Esophagus (tissue), 2 donors: Measurements from ENCODE around the gene AKNA. TPM values are rescaled to one million over a fixed set of nuclear protein-coding genes. Genes with fewer than 3 reads are reported as not detected.
"Not testable (repeated sequence)": the region's sequence is repeated elsewhere in the genome, so short reads cannot be mapped to it uniquely, and the experiment has no call there.

ENCODE experiments used
- H3K27ac ChIP-seq, 2 donors: one replicate each; pipeline ENCODE4 v1.5.1; 2013; ENCODE audit warnings: low read depth in 2 of 2, mild to moderate bottlenecking in 2 of 2, inconsistent platforms in 1 of 2, low read length in 1 of 2, moderate library complexity in 1 of 2
- H3K27me3 ChIP-seq, 2 donors: one replicate each; pipeline ENCODE4 v1.6.1; 2013; ENCODE audit warnings: low read length in 2 of 2, control low read depth in 1 of 2, mild to moderate bottlenecking in 1 of 2; ENCODE audit not compliant: insufficient read depth in 2 of 2, control insufficient read depth in 1 of 2
- H3K36me3 ChIP-seq, 2 donors: one replicate each; pipeline ENCODE4 v1.6.1; 2013; ENCODE audit warnings: low read length in 1 of 2; ENCODE audit not compliant: control insufficient read depth in 2 of 2, insufficient read depth in 2 of 2
- H3K4me1 ChIP-seq, 2 donors: one replicate each; pipeline ENCODE4 v1.6.1; 2013; ENCODE audit warnings: low read length in 1 of 2; ENCODE audit not compliant: control insufficient read depth in 2 of 2, insufficient read depth in 2 of 2
- H3K4me3 ChIP-seq, 2 donors: one replicate each; pipeline ENCODE4 v1.5.1; 2013; ENCODE audit warnings: low read length in 2 of 2, mild to moderate bottlenecking in 2 of 2, low read depth in 1 of 2, moderate library complexity in 1 of 2
- H3K9me3 ChIP-seq, 2 donors: one replicate each; pipeline ENCODE4 v1.6.1; 2013; ENCODE audit warnings: mild to moderate bottlenecking in 2 of 2, low read depth in 1 of 2, low read length in 1 of 2, moderate library complexity in 1 of 2; ENCODE audit not compliant: control insufficient read depth in 2 of 2, insufficient read depth in 1 of 2
- WGBS, 2 donors: extraction: QIAGEN DNeasy Blood & Tissue Kit; methylation state at CpG; one replicate each; pipeline ENCODE4 v1.1.7; 2013; 5-methylcytosine and 5-hydroxymethylcytosine counted together
- polyA plus RNA-seq, 2 donors: library from polyadenylated mRNA; stranded (reverse); fragments of 200-250 nt; gene quantifications; one replicate each; pipeline ENCODE4 v1.2.3, GENCODE V29; 2013
- donor health status: healthy with polysubstance abuse.
- donor health status: Bipolar disorder and iron deficiency.

The AKNA gene
- polyA plus RNA-seq, 2 donors: 5.8 to 8.3 TPM

DNA sequence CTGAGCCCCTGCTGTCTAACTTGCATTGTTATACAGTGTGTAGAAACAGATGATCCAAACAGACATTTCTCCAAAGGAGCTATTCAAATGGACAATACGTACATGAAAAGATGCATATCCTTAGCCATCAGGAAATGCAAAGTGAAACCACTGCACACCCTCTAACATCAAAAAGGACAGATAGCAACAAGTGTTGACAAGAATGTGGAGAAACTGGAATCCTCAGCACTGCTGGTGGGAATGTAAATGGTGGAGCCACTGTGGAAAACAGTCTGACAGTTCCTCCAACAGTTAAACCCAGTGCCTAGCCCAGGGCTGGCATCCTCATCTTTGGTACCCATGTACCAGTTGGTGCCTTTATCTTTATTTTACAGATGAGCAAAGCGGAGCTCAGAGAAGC, 49.6 kb downstream of the AKNA start:
- Histone ChIP-seq H3K4me3 (no peak overlapping the region), H3K36me3 (peaks cover 6 to 32% of the 10 kb centered on the region in 2 donors), H3K27ac (no peak overlapping the region), H3K9me3 (no peaks in the 10 kb centered on the region), H3K4me1 (no peaks in the 10 kb centered on the region), H3K27me3 (no peaks in the 10 kb centered on the region)
- WGBS, 2 donors: 88 to 98% methylated on average over 2 of the region's 2 CpGs

DNA sequence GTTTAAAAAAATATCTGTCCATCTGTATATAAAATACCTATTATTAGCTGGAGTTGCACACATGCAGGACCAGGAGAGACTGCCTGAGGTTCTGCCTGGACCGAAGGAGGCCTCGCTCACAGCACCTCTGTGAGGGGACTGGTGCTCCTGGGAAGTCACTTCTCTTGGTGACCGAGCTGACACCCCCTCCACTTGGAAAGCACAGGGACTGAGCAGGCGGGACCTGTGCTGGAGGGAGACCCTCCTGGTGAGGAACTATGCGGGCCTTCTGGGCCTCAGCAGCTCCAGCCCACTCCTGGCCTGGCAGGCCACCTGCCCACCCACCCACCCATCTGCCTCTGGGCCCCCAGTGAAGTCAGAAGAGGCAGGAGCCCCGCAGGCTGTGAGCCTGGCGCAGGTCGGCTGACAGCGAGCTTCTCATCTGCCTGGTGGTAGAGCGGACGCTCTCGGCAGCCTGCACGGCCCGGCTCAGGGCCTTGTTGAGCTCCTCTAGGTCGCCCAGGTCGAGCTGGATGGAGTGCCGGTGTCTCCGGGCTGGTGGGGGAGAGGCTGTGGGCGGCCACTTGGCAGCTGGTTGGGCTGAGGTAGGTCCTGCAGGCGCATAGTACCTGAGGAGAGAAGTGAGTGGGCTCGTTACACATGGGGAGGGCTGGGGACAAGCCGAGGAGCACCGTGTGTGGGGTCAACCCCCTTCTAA, 50.9 kb downstream of the AKNA start:
- no peak overlapping the region for H3K27ac ChIP-seq
- WGBS, 2 donors: 92 to 93% methylated on average over 23 of the region's 23 CpGs
- no peaks in the 10 kb centered on the region for H3K27me3 ChIP-seq
- peaks cover under 1 to 27% of the 10 kb centered on the region in 2 donors for H3K36me3 ChIP-seq
- no peak overlapping the region for H3K4me3 ChIP-seq
- H3K9me3 ChIP-seq: no peaks in the 10 kb centered on the region
- no peaks in the 10 kb centered on the region for H3K4me1 ChIP-seq

DNA sequence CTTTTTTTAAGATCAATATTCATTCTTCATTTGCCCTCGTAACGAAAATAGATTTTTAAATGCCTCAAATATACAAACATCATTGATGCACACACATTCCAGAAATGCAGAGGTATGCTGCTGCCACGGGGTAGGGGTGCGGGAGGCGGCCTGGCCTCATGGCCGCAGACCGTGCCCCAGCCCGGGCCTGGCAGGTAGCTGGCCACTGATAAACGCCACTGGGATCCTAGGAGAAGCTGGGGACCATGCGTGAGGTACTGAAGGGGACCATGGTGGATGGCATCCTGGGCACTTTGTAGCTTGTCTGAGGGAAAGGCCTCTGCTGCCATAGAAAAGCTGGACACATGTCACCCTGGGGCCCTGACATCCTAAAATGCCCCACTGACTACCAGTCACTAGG, 51.6 kb downstream of the AKNA start:
- Histone ChIP-seq H3K4me3 (no peak overlapping the region), H3K9me3 (no peaks in the 10 kb centered on the region), H3K27ac (no peak overlapping the region), H3K4me1 (no peaks in the 10 kb centered on the region), H3K36me3 (peaks cover 0 to 20% of the 10 kb centered on the region in 2 donors), H3K27me3 (no peaks in the 10 kb centered on the region)
- WGBS, 2 donors: 78 to 82% methylated on average over 10 of the region's 10 CpGs

DNA sequence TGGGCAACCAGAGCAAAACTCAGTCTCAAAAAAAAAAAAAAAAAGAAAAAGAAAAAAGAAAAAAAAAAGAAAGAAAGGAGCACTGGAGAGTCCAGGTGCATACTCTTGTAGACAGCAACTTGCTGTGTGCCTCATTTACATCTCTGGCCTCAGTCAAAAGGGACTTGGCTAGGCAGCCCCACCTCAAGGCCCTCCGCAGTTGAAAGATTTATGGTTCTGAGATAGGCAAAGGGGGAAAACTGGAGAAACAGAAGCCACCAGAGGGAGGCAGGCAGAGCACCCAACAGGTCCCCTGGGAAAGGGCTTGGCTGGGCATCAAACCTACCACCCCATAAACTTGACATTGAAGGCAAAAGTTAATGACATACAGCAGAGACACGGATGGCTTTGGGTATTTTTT, 52.0 kb downstream of the AKNA start:
- Histone ChIP-seq H3K27ac (no peak overlapping the region), H3K27me3 (no peaks in the 10 kb centered on the region), H3K9me3 (no peaks in the 10 kb centered on the region), H3K4me3 (no peak overlapping the region), H3K36me3 (peaks cover 0 to 19% of the 10 kb centered on the region in 2 donors), H3K4me1 (no peaks in the 10 kb centered on the region)
- 63 to 74% methylated on average over 2 of the region's 2 CpGs for WGBS, 2 donors

DNA sequence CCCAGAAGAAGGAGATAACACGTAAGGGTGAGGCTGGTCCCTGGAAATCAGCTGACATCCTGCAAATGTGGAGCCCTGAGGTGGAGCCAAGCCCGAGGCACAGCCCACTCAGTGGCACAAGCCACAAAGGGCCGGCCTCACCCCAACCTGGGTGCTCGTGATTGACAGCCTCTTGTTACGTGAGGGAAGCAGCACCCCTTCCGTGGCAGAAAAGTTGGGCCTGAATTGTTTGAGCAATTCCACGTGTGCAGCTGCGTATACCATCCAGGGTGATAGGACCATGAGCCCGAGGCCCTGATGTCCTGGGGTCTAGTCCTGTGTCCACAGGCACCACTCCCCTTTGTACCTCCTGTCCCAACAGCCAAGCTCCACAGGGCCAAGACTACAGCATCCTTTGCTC, 53.3 kb downstream of the AKNA start:
- Histone ChIP-seq H3K27ac (no peak overlapping the region), H3K4me3 (no peak overlapping the region), H3K9me3 (no peaks in the 10 kb centered on the region), H3K4me1 (no peaks in the 10 kb centered on the region), H3K36me3 (peaks cover 0 to 12% of the 10 kb centered on the region in 2 donors), H3K27me3 (no peaks in the 10 kb centered on the region)
- WGBS, 2 donors: 90 to 92% methylated on average over 8 to 9 of the region's 9 CpGs

DNA sequence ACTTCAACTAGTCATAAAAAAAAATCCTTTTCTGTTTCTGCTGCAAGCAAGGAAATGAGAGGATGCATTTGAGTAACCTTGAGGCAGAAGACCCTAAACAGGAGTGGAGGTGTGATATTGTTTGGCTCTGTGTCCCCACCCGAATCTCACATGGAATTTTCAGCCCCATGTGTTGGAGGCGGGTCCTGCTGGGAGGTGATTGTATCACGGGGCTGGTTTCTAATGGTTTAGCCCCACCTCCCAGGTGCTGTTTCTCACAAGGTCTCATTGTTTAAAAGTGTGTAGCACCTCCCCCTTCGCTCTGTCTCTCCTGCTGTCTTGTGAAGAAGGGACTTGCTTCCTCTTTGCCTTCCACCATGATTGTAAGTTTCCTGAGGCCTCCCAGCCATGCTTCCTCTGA, 54.1 kb downstream of the AKNA start:
- not testable (repeated sequence) for H3K27me3 ChIP-seq, H3K4me3 ChIP-seq, H3K4me1 ChIP-seq, H3K27ac ChIP-seq, H3K9me3 ChIP-seq
- WGBS, 2 donors: 78 to 87% methylated on average over 2 to 3 of the region's 4 CpGs
- H3K36me3 ChIP-seq: peaks cover 0 to 12% of the 10 kb centered on the region in 2 donors

DNA sequence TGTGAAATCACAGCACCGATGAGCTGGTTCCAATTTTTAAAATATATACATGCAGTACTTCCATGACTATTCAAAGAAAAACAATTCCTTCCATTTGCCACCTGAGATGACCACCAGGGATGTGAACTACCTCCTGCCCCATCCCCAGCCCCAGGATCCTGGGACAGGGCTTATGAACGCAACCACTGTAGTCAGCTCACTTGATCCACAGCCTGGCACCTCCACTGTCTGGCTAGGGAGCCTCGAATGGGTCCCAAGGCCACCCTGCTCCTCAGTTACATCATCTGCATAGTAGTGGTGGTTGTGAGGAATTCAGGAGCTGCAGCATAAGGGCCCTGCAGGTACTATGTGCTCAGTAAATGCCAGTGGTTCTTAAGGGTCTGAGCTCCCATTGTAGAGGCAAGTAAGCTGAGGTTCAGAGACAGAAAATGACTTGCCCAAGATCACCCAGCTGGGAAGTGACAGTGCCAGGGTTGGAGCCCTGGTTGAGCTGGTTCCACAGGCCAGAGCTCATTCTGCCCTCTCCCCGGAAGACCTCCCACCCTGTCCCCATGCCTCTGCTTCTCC, 55.2 kb downstream of the AKNA start:
- 73 to 74% methylated on average over 3 to 4 of the region's 4 CpGs for WGBS, 2 donors
- not testable (repeated sequence) for H3K4me1 ChIP-seq, H3K27ac ChIP-seq, H3K9me3 ChIP-seq, H3K4me3 ChIP-seq, H3K36me3 ChIP-seq, H3K27me3 ChIP-seq

DNA sequence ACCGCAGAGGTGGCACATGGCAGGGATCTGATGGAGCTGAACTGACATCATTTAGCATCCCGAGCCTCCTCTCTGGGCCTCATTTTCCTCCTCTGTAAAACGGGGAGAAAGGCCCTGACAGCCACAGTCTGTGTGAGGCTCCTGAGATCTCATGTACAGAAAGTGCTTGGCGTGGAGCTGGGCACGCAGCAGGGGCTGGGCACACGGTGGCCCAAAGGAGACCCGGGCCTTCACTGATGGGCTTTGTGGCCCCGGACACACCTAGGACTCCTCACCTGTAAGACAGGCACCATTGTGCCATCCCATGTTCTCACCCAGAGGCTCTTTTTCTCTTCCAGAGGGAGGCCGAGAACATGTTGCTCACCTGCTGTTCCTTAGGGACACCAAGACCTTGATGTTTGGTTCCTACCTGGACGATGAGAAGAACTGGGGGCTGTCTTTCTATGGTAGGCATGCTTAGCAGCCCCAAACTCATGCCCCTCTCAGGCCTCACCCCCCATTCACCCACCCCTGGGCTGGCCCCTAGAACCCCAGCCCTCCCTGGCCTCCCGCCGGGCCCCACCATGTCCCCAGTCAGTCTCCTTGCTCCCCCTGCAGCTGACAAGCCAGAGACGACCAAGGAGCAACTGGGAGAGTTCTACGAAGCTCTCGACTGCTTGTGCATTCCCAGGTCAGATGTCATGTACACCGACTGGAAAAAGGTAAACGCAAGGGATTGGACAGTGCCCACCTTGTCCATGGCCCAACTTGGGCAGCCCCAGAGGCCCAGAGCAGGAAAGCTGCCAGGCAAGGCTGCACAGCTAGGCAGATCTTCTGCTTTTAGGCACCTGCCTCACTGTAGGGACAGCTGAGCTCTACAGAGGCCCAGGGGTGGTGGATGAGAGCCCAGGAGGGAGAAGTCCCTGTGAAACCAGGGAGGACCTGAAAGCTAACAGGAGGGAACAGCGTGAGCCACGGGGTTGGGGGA, 56.3 kb downstream of the AKNA start:
- 69 to 70% methylated on average over 15 of the region's 19 CpGs for WGBS, 2 donors
- not testable (repeated sequence) for H3K4me1 ChIP-seq, H3K27me3 ChIP-seq, H3K36me3 ChIP-seq, H3K9me3 ChIP-seq, H3K4me3 ChIP-seq, H3K27ac ChIP-seq

DNA sequence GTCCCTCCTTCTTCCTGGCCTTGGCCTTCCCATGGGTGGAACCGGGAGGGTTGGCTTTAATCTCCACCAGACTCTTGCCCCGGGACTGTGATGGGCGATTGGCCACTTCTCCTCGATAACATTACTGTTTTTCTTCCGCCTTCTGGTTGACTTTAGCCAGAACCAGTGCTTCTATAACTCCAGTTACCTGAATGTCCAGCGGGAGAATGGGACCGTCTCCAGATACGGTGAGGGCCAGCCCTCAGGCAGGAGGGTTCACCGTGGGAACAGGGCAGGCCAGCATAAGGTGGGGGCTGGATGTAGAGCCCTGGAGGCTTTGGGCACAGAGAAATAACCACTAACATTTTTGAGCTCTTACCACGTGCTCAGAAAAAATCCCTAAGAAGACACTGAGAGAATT, 57.1 kb downstream of the AKNA start:
- Histone ChIP-seq H3K36me3 (no peaks in the 10 kb centered on the region), H3K27me3 (no peaks in the 10 kb centered on the region), H3K4me3 (no peak overlapping the region), H3K4me1 (no peaks in the 10 kb centered on the region), H3K9me3 (no peaks in the 10 kb centered on the region), H3K27ac (no peak overlapping the region)
- 66 to 67% methylated on average over 10 of the region's 10 CpGs for WGBS, 2 donors
